Putamen (tissue), 1 donor: ENCODE data around the gene MAGI1.
"Not testable (repeated sequence)": the region's sequence is repeated elsewhere in the genome, so short reads cannot be mapped to it uniquely, and the experiment has no call there.

Experiments
- DNase-seq: peaks from one replicate; pipeline ENCODE4 v3.0.0-alpha.2; 2016; ENCODE audit warnings: low spot score

Gene MAGI1

DNA sequence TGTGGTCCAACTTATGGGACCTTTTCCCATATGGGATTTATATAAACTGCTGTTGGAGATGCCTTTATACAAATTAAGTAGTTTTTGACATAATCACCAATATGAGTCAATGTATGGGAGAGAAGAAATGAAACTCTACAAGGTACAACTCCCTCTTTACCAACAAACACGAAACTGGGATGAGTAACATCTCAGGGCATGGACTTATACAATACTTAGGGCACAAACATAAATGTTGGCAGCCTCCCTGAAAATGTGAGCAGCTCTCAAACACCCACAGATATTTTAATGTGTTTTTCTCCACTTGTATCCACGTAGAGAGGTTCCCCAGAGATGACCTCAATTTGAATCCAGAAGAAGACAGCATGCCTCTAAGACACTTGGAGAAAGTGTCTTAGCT lies 161.6 kb downstream of the MAGI1 start:
- DNase-seq: no peak

DNA sequence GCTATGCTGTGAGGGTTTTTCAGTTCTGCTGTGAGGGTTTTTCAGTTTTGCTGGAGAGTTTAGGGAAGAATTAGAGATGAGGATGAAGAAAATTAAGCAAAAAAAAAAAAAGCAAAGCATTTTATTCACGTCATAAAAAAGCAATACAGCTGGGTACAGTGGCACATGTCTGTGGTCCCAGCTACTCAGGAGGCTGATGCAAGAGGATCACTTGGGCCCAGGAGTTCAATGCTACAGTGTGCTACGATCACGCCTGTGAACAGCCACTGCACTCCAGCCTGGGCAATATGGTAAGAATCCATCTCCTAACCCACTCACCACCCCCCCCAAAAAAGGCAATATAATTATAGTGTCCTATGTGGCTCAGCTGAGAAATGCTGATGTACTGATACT lies 162.7 kb downstream of the MAGI1 start:
- no peak for DNase-seq

DNA sequence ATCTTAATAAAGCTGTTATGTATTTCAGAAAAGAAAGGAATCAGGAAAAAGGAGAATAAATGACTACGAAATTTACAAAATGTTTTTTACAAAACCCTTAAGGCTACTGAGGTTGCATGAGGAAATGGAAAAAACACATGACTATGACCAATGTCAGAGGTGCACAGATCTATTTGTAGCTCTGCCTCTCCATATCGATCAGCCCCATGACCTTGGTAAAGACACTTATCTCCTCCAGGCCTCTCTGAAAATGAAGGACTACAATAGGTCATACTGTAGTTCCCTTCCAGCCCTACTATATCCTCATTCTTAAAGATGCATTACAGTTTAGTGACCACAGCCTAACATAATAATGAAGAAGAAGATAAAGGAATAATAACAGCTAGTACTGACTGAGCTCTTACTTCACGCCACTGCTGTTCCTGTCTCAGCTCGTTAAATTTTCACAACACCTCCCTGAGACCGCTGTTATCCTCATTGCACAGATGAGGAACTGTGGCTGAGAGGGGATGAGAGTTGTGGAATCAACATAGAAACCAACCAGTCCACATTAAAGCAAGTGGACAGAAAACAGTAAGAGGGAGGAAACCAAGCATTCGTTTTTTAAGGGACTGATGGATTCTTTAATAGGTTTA lies 163.2 kb downstream of the MAGI1 start:
- no peak for DNase-seq

DNA sequence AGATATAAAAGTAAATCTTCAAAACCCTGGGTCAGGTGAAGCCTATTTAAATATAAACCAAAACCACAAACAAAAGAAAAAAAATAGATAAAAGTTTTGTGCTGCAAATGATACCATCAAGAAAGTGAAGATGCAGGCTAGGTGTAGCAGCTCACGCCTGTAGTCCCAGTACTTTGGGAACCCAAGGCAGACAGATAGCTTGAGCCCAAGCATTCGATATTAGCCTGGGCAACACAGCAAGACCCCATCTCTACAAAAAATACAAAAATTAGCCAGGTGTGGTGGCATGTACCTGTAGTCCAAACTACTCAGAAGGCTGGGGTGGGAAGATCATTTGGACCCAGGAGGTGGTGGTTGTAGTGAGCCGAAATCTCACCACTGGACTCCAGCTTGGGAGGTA lies 164.8 kb downstream of the MAGI1 start:
- no peak for DNase-seq

DNA sequence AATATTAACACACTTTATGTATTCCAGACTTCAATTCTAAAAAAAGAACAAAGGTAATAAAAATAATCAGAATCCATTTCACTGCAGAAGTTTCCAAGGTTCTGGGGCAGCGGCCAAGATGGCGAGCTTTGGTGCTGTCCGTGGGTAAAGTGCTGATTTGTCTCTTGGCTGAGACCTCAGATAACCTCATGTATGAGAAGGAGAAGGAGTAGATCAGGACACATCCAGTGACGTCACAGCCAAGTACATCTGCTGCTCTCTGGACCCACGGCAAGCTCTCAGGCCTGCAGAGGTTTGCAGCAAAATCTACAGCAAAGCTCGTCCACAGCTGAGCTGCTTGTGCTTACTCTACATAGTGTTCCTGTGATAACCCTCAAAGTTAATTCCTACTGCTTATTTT lies 165.7 kb downstream of the MAGI1 start:
- no peak for DNase-seq

DNA sequence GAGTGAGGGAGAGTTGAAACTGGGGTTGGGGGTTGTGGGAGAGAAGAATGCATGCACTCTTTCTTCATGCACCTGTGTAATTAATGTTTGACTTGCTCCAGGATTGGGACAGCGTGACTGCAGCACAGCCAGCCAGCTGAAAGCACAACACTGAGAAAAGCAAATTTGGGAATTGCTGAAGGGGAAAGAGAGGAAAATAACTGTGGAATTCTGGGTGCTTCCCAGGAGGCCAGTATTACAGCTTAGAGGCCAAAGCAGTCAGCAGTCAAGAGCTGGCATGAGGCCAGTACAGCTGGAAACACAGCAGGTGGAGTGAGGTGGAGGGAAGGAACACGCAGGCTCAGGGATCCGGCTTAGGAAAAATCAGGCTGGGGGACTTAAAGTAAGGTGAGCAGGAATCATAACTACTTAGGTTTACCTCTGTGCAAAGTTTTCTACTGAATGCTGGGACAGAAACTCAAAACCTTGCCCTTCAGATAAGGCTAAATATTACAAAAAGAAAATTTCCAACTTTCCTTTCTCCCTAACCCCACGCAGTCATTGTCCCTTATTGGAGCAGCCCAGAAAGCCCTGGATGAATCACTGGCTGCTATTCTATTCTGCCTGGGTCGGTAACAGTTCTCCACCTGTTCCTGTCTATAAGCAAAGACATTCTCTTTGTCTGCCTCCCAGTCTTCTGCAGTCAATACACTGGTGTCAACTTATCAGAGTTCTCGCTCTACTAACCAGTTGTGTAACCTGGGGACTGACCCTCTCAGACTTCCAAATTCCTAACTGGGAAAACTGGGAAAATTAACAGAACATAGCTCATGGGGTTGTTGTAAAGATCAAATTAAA lies 167.2 kb downstream of the MAGI1 start:
- DNase-seq: no peak

DNA sequence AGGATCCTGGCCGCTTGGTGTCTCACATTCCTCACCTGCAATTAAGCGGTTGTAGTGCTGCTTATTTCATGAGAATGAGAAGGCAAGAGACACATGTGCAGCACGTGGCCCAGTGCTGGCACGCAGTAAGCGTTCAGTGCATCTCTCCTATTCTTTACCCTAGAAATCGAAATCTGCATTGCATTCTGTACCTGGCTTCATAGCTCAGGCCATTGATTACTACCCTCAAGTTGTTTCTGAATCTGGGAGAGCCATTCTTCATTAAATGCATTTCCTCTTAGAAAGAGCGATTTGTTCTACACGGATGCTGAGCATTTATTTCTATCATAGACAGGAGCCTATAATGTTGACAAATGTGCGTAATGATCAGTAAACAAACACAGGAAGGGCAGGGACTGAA lies 168.9 kb downstream of the MAGI1 start:
- no peak for DNase-seq

DNA sequence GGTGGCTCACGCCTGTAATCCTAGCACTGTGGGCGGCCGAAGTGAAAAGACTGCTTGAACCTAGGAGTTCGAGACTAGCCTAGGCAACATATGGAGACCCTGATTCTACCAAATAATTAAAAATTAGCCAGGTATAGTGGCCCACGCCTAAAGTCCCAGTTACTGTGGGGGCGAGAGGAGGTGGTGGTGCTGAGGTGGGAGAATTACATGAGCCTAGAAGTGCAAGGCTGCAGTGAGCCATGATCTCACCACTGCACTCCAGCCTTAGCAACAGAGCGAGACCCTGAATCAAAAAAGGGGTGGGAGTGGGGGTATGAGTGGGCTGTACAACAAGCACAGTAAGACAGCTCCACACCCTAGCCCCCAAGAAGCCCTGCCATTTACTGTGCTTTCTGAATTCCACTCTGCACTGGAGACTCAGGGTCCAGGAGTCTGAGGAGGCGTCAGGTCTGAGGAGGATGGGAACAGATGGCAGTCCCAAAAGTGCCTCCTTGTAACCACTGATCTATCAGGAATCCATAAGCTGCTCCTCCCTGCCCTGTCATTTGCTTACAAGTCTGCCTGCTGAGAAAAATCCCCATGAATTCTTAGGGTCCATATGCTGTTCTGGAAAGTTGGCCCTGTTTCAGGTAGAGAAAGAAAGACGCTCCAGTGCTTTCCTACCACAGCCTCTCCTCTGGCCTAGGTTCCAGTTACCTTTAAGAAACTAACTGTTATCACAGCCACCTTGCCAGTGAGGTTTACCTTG lies 171.1 kb downstream of the MAGI1 start:
- DNase-seq: no peak

DNA sequence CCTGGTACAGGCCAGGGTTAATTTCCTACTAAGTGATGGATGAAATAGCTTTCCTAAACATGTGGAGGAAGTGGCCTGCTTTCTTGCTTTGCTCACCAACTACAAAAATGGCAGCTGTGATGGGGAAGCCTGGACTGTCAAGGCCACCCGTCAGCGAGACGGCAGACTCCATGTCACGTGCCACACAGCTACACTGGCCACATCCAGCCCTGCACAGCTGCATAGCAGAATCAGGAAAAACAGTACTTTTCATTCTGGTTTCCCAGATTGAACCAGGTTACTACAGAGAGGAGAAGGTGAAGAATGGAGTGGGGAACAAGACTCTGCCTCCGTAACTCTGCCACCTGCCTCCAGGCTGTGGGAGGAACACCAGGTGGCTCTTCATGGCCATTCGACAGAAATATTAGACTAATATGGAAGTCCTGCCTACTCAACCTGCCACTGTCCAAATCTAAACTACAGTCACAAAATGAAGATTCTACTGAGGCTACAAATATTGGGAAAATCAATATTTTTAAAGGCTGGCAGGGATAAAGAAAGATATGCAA lies 174.3 kb downstream of the MAGI1 start:
- DNase-seq: no peak

DNA sequence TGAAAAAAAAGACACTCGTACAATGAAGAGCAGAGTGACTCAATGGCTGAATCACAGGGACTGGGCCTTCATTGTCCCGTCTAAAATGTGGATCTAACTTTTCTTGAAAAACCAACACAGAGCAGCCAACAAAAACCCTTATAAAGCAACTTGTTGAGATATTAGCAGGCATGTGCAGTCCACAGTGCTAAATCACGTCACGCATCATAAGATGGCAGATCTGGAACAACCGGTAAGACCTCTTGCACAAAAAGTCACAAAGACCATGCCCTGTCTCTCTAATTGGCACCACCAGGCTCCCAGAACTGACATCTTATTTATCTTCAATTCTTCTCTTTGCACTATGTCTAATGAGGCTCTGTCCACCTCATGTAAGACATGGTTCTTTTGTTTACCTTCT lies 177.0 kb downstream of the MAGI1 start:
- DNase-seq: no peak

DNA sequence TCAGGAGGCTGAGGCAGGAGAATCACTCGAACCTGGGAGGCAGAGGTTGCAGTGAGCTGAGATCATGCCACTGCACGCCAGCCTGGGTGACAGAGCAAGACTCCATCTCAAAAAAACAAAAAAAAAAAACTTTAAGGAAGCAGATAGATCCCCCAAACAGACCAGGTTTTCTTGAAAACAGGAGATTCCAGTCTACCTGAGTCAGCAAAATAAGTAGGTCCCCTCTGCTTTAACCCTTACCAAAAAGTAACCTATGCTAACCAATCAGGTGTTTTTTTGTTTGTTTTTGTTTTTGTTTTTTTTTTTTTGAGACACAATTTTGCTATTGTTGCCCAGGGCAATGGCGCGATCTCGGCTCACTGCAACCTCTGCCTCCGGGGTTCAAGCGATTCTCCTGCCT lies 179.1 kb downstream of the MAGI1 start:
- DNase-seq: not testable (repeated sequence)

DNA sequence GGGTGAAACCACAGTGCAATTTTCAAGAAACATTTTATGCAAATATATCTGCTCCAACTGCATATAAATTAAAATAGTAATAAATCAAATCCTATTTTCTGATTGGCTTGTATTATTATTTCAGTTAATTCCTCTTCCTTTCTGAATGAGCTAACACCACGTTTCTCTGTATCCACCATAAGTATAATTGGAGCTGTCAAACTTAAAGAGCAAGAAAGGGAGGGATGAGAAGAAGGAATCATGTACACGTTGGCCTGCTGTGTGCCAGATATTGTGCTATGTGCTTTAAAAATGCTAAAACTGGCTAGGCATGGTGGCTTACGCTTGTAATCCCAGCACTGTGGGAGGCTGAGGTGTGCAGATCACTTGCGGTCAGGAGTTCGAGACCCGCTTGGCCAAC lies 180.0 kb downstream of the MAGI1 start:
- DNase-seq: no peak

DNA sequence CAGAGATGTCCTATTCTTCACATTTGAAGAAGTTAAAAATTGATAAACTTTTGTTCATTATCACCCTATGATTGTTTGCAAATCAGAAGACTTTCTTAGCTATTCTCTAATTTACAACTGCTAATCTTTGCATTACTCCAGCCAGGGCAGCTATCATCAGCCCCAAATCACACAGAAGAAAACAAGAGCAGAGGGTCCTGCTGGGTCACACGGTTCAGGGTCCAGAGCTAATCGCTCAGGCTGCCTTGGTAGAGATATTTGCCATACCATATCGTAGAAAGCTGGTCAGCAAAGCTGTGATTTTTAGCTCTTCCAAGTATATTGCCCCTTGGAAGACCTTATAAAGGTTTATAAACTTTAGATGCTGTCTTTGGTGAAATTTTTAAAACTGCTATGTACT lies 181.4 kb downstream of the MAGI1 start:
- no peak for DNase-seq

DNA sequence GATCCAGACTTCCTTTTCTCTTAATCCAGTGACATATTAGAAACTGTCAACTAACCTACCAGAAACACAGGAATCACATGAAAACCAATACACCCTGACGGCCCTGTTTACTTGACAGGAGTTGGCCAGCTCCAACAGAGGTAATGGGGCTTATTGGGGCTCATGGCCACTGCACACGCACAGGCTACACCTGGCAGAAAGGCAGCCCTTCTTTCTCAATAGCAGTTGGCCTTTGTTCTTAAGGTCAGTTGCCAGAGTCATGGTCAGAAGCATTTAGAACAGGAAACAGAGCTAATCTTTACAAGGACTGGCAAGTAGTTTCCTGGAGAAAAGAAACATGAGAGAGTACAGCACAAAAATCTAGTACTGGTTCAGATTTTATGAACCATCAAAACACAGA lies 181.8 kb downstream of the MAGI1 start:
- no peak for DNase-seq

DNA sequence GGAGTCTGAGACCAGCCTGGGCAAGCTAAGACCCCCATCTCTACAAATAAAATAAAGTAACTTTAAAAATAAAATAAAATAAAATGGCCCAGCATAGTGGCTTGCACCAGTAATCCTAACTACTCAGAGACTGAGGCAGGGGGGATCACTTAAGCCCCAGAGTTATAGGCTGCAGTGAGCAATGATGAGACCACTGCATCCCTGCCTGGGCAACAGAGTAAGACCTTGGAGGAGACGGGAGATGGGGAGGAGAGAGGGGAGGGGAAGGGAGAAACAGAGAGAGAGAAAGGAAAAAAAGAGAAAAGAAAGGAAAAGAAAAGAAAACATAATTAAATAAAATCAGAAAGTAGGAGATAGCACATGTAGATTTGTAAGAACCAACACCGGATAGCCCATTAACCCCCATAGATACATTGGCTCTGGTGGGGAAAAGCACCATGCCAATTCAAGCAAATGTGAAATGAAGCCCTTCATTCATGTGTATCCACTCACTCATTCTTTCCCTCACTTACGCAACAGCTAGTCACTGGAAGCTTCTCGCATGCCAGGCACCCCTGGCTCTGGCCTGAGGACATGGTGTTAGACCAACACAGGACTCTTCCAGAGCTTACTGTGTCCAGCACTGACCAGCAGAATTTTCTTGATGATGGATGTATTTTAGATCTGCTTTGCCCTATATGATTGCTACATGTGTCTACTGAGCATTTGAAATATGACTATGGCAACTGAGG lies 183.2 kb downstream of the MAGI1 start:
- no peak for DNase-seq

DNA sequence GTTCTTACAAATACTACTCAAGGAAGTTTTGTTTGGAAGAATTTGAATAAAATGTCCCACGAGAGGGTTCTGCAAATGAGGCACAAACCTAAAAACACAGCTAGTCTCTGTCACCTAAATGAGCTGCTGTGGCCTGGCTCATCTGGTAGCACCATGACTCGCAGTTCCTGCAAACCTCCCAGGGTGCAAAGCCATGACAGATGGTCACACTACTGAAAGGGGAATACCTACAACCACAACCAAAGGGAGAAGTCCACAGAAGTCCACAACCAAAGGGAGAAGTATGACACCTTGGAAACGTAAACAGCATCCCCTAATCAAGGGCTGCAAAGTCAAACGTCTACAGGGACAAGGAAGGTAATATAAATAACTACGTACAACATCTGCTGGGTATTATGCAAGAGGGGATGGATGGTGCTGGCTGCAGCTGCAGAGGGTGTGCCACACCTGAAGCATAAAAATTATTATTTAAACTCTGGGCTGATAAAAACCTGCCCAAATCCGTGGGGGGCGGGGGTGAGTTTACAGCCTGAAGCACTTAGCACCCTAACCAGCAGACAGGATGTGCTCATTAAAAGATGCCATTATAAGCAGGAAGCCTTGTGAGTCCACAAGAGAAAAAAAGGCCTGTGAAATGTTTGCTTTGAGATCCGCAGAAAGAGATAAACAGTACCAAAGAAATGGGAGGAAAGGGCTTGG lies 184.0 kb downstream of the MAGI1 start:
- no peak for DNase-seq

DNA sequence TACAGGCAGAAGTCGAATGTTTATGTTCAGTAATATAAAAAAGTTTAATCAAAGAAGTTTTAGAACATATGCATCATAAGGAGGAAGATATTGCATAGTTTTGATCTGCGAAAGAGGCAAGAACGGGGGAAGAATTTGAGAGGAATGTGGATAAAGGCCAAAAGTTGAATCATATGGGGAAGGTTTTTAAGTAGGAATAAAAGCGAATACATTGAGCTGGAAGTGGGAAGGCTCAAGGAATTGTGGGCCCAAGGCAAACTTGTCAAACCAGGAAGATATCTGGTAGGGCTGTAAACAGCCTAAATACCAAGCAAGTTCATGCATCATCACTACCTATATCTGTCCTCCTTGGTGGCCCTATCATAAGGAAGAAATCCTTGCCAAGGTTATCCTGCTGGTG lies 186.9 kb downstream of the MAGI1 start:
- DNase-seq: no peak

DNA sequence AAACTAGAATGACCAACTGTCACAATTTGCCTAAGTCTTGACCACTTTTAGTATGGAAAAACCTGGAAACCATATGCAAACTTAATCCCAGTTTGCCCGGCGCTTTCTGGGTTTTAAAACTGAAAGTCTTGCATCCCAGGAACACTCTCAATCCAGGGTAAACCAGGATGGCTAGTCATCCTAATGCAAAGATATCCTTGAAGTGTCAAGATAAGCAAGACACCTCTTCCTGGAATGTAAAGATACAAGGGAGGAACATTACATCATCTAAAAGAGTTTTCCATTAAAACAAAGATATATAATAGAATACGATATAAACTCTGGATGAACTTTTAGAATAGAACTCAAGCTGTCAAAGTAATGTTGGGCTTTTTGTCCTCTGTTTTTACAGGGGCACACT lies 188.5 kb downstream of the MAGI1 start:
- no peak for DNase-seq

DNA sequence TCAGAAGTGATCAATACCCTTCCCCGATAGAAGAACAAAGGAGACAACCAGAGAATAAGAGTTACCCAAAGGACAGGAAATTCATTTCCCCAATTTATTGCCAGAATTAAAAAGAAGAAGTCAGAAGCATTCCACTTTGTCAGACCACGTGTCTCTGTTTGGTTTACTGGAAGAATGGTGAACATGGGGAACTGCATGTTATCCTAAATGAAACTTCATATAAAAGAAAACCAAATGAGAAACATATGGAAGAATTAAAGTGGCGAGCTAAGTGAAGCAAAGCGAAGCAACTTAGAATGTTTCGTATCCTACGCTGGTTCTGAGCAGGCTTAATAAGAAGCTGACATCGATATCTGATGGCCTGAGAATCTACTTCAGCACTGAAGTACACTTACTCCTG lies 190.7 kb downstream of the MAGI1 start:
- DNase-seq: no peak

DNA sequence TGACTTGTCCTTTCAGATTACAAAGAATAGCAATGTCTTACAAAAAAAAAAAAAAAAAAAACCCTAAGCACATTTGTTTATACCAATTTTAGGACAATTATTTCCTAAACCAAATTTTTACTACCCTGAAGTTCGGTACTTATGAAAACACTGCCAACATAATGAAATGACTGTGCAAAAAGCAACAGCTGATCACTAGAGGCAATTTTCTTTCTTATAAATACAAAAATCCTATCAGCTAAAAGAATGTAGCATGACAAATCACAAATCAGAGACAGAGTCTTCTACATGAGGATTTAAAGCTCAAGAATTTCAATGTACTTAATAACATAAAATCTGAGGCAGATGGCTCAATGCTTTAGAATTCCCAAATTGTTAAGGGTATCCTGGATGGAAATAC lies 191.8 kb downstream of the MAGI1 start:
- DNase-seq: no peak

DNA sequence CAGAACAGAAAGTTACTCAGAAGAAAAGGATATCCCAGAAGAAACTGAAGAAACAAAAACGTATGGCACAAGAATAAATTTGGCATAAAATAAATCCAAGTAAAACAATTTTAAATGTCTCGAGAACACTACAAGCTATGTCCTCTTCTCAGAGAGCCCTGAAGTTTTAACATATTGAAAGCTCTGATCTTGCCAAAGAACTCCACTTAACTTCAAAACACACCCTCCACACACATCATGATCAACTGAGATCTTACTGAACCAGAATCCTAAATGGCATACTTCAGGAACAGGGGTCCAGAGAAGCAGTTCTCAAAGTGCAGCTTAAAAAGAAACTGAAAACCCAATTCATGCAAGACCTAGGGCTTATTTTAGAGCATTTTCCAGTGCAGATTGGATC lies 194.3 kb downstream of the MAGI1 start:
- DNase-seq: no peak

DNA sequence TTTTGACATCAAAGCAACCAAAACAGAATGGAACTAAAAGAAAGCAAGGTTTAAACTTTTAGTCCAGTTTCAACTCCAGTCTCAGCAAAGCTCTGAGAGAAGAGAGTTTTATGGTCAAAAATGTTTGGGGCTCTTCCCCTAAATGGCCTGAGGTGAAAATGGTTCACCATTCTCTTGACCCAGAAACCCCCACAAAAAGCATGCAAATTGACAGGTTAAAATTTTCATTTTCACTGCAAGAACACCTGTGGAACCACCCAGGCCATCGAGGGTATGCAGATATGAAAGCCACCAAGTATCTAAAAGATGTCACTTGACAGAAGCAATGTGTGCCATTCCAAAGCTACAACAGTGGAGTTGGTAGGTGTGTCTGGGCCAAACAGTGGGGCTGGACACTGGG lies 195.0 kb downstream of the MAGI1 start:
- no peak for DNase-seq
